Left ventricle myocardium inferior (tissue), 1 donor: ENCODE measurements around the gene ANKLE1. TPM values are rescaled to one million over a fixed set of nuclear protein-coding genes. Genes with fewer than 3 reads are reported as not detected.
A peak's percentile ranks its signal among the peaks of the same experiment; 100 is the strongest.
"Not testable (repeated sequence)": the region's sequence is repeated elsewhere in the genome, so short reads cannot be mapped to it uniquely, and the experiment has no call there.

Experiments used
- DNase-seq: peaks from one replicate; pipeline ENCODE4 v3.0.0-alpha.2; 2020
- H3K27ac ChIP-seq: fragments of 200-600 bp; replicated peaks from 2 replicates; pipeline ENCODE4 v1.8.0; 2021
- H3K27me3 ChIP-seq: fragments of 200-600 bp; 2 replicates; pipeline ENCODE4 v1.8.0; 2021; ENCODE audit warnings: low read depth
- H3K36me3 ChIP-seq: fragments of 200-600 bp; 2 replicates; pipeline ENCODE4 v1.8.0; 2021
- H3K4me1 ChIP-seq: fragments of 200-600 bp; 2 replicates; pipeline ENCODE4 v1.8.0; 2021
- H3K4me3 ChIP-seq: fragments of 200-600 bp; 2 replicates; pipeline ENCODE4 v1.8.0; 2021; ENCODE audit warnings: mild to moderate bottlenecking, moderate library complexity
- H3K9me3 ChIP-seq: fragments of 200-600 bp; replicated peaks from 2 replicates; pipeline ENCODE4 v1.8.0; 2021
- CTCF ChIP-seq: fragments of 200-600 bp; IDR thresholded peaks from 2 replicates; pipeline ENCODE4 v1.8.0; 2021; ENCODE audit warnings: antibody characterized with exemption, mild to moderate bottlenecking, borderline replicate concordance
- intact Hi-C: fragments of 100-400 bp; cut with micrococcal nuclease; formaldehyde crosslinking; loops from one replicate; pipeline ENCODE4 v1.11.0; 2022
- total RNA-seq: library from RNA; stranded (reverse); fragmentation: NEBNext Ultra II Directional; extraction: Animal tissue kit (Norgen Biotek cat#: 25700); gene quantifications from one replicate; pipeline ENCODE4 v1.2.1, GENCODE V29; 2021
- donor health status: DM: no; HTN: yes; CAD: no; lungs with severe emphysema.

Gene ANKLE1
- total RNA-seq, 1 donor from 2014 or later = 0.11 TPM

- TF ChIP-seq CTCF = no peak
- Histone ChIP-seq H3K36me3 (no peaks in the 10 kb centered on the region), H3K4me1 (peaks cover 14% of the 10 kb centered on the region), H3K9me3 (no peaks in the 10 kb centered on the region), H3K27me3 (no peaks in the 10 kb centered on the region), H3K27ac (no peak overlapping the region), H3K4me3 (peak overlapping the region; percentile 39)
- intact Hi-C loops = no loop called here
- peak; percentile 80 for DNase-seq
These were observed 7.8 kb downstream of the ANKLE1 start for GRCh38 chr19:17289489-17289888.

GRCh38 chr19:17292301-17293074 is 10.8 kb downstream of the ANKLE1 start:
- peak; percentile 78 for TF ChIP-seq CTCF
- H3K36me3 ChIP-seq = peaks cover 12% of the 10 kb centered on the region
- intact Hi-C loops = loop anchor here (10.0 kb wide), 1 partner anchor 92 kb away; no protein-coding TSS in a partner anchor
- peak overlapping the region; percentile 70 for H3K4me3 ChIP-seq
- no peaks in the 10 kb centered on the region for H3K9me3 ChIP-seq
- H3K4me1 ChIP-seq = peaks cover 14% of the 10 kb centered on the region
- H3K27me3 ChIP-seq = no peaks in the 10 kb centered on the region
- peak; percentile 66 for DNase-seq
- H3K27ac ChIP-seq = peak overlapping the region; percentile 68

- no peak for TF ChIP-seq CTCF
- DNase-seq = no peak
- H3K4me3 ChIP-seq = no peak overlapping the region
- peaks cover 23% of the 10 kb centered on the region for H3K36me3 ChIP-seq
- peaks cover 7% of the 10 kb centered on the region for H3K9me3 ChIP-seq
- intact Hi-C loops = loop anchor here (10.0 kb wide), 1 partner anchor 91 kb away; no protein-coding TSS in a partner anchor
- peaks cover 14% of the 10 kb centered on the region for H3K4me1 ChIP-seq
- H3K27ac ChIP-seq = no peak overlapping the region
- no peaks in the 10 kb centered on the region for H3K27me3 ChIP-seq
These were observed 11.9 kb downstream of the ANKLE1 start for GRCh38 chr19:17293605-17294004.

- intact Hi-C loops = loop anchor here (10.0 kb wide), 1 partner anchor 91 kb away; no protein-coding TSS in a partner anchor
These were observed 12.6 kb downstream of the ANKLE1 start for GRCh38 chr19:17294051-17294891.

GRCh38 chr19:17295551-17295950 is 13.8 kb downstream of the ANKLE1 start:
- H3K27ac ChIP-seq, DNase-seq, H3K9me3 ChIP-seq, H3K27me3 ChIP-seq, H3K4me1 ChIP-seq, H3K4me3 ChIP-seq: not testable (repeated sequence)
- peaks cover 31% of the 10 kb centered on the region for H3K36me3 ChIP-seq
- intact Hi-C loops = loop anchor here (10.0 kb wide), 1 partner anchor 89 kb away; no protein-coding TSS in a partner anchor

More at GRCh38 chr19:17294051-17294891, 12.6 kb downstream of the ANKLE1 start:
- no peaks in the 10 kb centered on the region for H3K27me3 ChIP-seq
- H3K27ac ChIP-seq = no peak overlapping the region
- no peak for DNase-seq
- H3K36me3 ChIP-seq = peaks cover 27% of the 10 kb centered on the region
- TF ChIP-seq CTCF = no peak
- H3K4me1 ChIP-seq = peaks cover 14% of the 10 kb centered on the region
- peaks cover 7% of the 10 kb centered on the region for H3K9me3 ChIP-seq
- no peak overlapping the region for H3K4me3 ChIP-seq
